Natural killer cell treated with Interleukin-12 subunit alpha and Interleukin-12 subunit beta and Interleukin-15 and Interleukin-18, amount 100 ng/mL, for 72 hours (primary cell): ENCODE results near the gene PDE4C. TPM values are rescaled to one million over a fixed set of nuclear protein-coding genes. Genes with fewer than 3 reads are reported as not detected.

Source experiments
- total RNA-seq, 2 donors: library from RNA; stranded (reverse); gene quantifications; one replicate each; pipeline ENCODE4 v1.2.3, GENCODE V29; 2022

PDE4C gene
- total RNA-seq, 2 donors from 2014 or later, result 0.22 to 1.4 TPM

Other genes starting within 250 kb of the PDE4C start
- 10 to 100 TPM; 34.0 to 34.8 TPM for gene ARRDC2, start 218.3 kb downstream of the PDE4C start, total RNA-seq
- 100 to 1,000 TPM; 109 to 124 TPM for gene IL12RB1, start 139.5 kb downstream of the PDE4C start, total RNA-seq
- 10 to 100 TPM; 30.3 to 31.4 TPM for gene MAST3, start 128.7 kb downstream of the PDE4C start, total RNA-seq
- 10 to 100 TPM; 12.6 to 20.1 TPM for gene PIK3R2, start 73.3 kb downstream of the PDE4C start, total RNA-seq
- 100 to 1,000 TPM in 1 of 2 donors, 10 to 100 TPM in 1; 76.2 to 139 TPM for gene IFI30, start 52.6 kb downstream of the PDE4C start, total RNA-seq
- 10 to 100 TPM; 17.4 to 34.2 TPM for gene MPV17L2, start 33.2 kb downstream of the PDE4C start, total RNA-seq
- 1 to 10 TPM; 3.9 to 5.1 TPM for gene RAB3A, start 22.4 kb downstream of the PDE4C start, total RNA-seq
- 1 to 10 TPM; 1.5 to 4.0 TPM for gene IQCN, start 48.0 kb upstream of the PDE4C start, total RNA-seq
- 100 to 1,000 TPM; 218 to 267 TPM for gene JUND, start 55.2 kb upstream of the PDE4C start, total RNA-seq
- gene LSM4, start 96.6 kb upstream of the PDE4C start, total RNA-seq, result 100 to 1,000 TPM; 153 to 223 TPM
- 10 to 100 TPM; 42.1 to 50.7 TPM for gene PGPEP1, start 114.2 kb upstream of the PDE4C start, total RNA-seq
- under 1 TPM in 1 of 2 donors, not detected in 1; 0.71 TPM for gene GDF15, start 159.7 kb upstream of the PDE4C start, total RNA-seq
- not detected for gene LRRC25, start 171.2 kb upstream of the PDE4C start, total RNA-seq
- gene SSBP4, start 193.0 kb upstream of the PDE4C start, total RNA-seq, result 100 to 1,000 TPM; 112 to 271 TPM
- 10 to 100 TPM; 19.0 to 25.6 TPM for gene ISYNA1, start 211.7 kb upstream of the PDE4C start, total RNA-seq